ENCODE measurements around the gene TIGAR.

The TIGAR gene

GRCh38 chr12:4300883-4301282, 20.1 kb upstream of the TIGAR start:
- TF ChIP-seq EZH2 (IDR thresholded peaks at IDR 0.05; ENCODE audit: borderline replicate concordance, low read length) (no peak), CTCF (IDR thresholded peaks at IDR 0.05; ENCODE audit: low read length) (no peak)
- Histone ChIP-seq H3K79me2 (ENCODE audit: insufficient read depth, low read length) (no peaks in the 10 kb centered on the region), H3K36me3 (ENCODE audit: insufficient read depth, low read length) (no peaks in the 10 kb centered on the region), H3K27me3 (ENCODE audit: insufficient read depth, low read length) (peaks cover 7% of the 10 kb centered on the region; the same call in 1 of the 2 replicates), H4K20me1 (ENCODE audit: insufficient read depth, low read length) (no peaks in the 10 kb centered on the region), H3F3A (ENCODE audit: insufficient read depth, low read length) (no peaks in the 10 kb centered on the region), H3K4me1 (ENCODE audit: insufficient read depth, low read length, severe bottlenecking) (no peaks in the 10 kb centered on the region), H3K9me2 (ENCODE audit: low read depth, low read length) (no peaks in the 10 kb centered on the region), H3K4me3 (ENCODE audit: low read depth, low read length, poor library complexity, severe bottlenecking) (no peak overlapping the region), H3K9ac (ENCODE audit: low read length) (no peak overlapping the region), H3K9me3 (ENCODE audit: low read length) (no peaks in the 10 kb centered on the region), H2AFZ (ENCODE audit: low read length) (no peak overlapping the region), H3K4me2 (ENCODE audit: low read length) (no peak overlapping the region), H3K27ac (ENCODE audit: low read depth, low read length, poor library complexity, severe bottlenecking) (no peak overlapping the region)

GRCh38 chr12:4301932-4302501, 19.0 kb upstream of the TIGAR start:
- no peak overlapping the region for H3K9ac ChIP-seq (ENCODE audit: low read length)
- H2AFZ ChIP-seq (ENCODE audit: low read length) = no peak overlapping the region
- no peaks in the 10 kb centered on the region for H3K4me1 ChIP-seq (ENCODE audit: insufficient read depth, low read length, severe bottlenecking)
- no peak for TF ChIP-seq EZH2 (IDR thresholded peaks at IDR 0.05; ENCODE audit: borderline replicate concordance, low read length)
- TF ChIP-seq CTCF (IDR thresholded peaks at IDR 0.05; ENCODE audit: low read length) = no peak
- H3K79me2 ChIP-seq (ENCODE audit: insufficient read depth, low read length) = no peaks in the 10 kb centered on the region
- H3F3A ChIP-seq (ENCODE audit: insufficient read depth, low read length) = no peaks in the 10 kb centered on the region
- H3K36me3 ChIP-seq (ENCODE audit: insufficient read depth, low read length) = no peaks in the 10 kb centered on the region
- no peak overlapping the region for H3K4me3 ChIP-seq (ENCODE audit: low read depth, low read length, poor library complexity, severe bottlenecking)
- H3K9me2 ChIP-seq (ENCODE audit: low read depth, low read length) = no peaks in the 10 kb centered on the region
- H3K4me2 ChIP-seq (ENCODE audit: low read length) = no peak overlapping the region
- H3K9me3 ChIP-seq (ENCODE audit: low read length) = no peaks in the 10 kb centered on the region
- no peak overlapping the region for H3K27ac ChIP-seq (ENCODE audit: low read depth, low read length, poor library complexity, severe bottlenecking)
- peaks cover 13% of the 10 kb centered on the region; the same call in 1 of the 2 replicates for H3K27me3 ChIP-seq (ENCODE audit: insufficient read depth, low read length)
- no peaks in the 10 kb centered on the region for H4K20me1 ChIP-seq (ENCODE audit: insufficient read depth, low read length)

GRCh38 chr12:4302881-4303280, 18.1 kb upstream of the TIGAR start:
- Histone ChIP-seq H3K27me3 (ENCODE audit: insufficient read depth, low read length) (peaks cover 13% of the 10 kb centered on the region; the same call in 1 of the 2 replicates), H3K4me3 (ENCODE audit: low read depth, low read length, poor library complexity, severe bottlenecking) (no peak overlapping the region), H3F3A (ENCODE audit: insufficient read depth, low read length) (no peaks in the 10 kb centered on the region), H3K79me2 (ENCODE audit: insufficient read depth, low read length) (no peaks in the 10 kb centered on the region), H3K9ac (ENCODE audit: low read length) (no peak overlapping the region), H3K27ac (ENCODE audit: low read depth, low read length, poor library complexity, severe bottlenecking) (no peak overlapping the region), H3K36me3 (ENCODE audit: insufficient read depth, low read length) (no peaks in the 10 kb centered on the region), H3K4me1 (ENCODE audit: insufficient read depth, low read length, severe bottlenecking) (peaks cover under 1% of the 10 kb centered on the region), H2AFZ (ENCODE audit: low read length) (no peak overlapping the region), H3K9me2 (ENCODE audit: low read depth, low read length) (no peaks in the 10 kb centered on the region), H3K9me3 (ENCODE audit: low read length) (no peaks in the 10 kb centered on the region), H3K4me2 (ENCODE audit: low read length) (no peak overlapping the region), H4K20me1 (ENCODE audit: insufficient read depth, low read length) (no peaks in the 10 kb centered on the region)
- TF ChIP-seq EZH2 (IDR thresholded peaks at IDR 0.05; ENCODE audit: borderline replicate concordance, low read length) (no peak), CTCF (IDR thresholded peaks at IDR 0.05; ENCODE audit: low read length) (no peak)

Measured in OCI-LY1 (cell line).